ENCODE measurements around the gene TEDC2. TPM values are rescaled to one million over a fixed set of nuclear protein-coding genes. Genes with fewer than 3 reads are reported as not detected.

The TEDC2 gene
- total and polyA plus RNA-seq, 9 of the 15 experiments (the other 6 are each of a cell fraction or from before 2014, with no cell fraction given): 0.75 to 57.0 (median 17.6) TPM

DNA sequence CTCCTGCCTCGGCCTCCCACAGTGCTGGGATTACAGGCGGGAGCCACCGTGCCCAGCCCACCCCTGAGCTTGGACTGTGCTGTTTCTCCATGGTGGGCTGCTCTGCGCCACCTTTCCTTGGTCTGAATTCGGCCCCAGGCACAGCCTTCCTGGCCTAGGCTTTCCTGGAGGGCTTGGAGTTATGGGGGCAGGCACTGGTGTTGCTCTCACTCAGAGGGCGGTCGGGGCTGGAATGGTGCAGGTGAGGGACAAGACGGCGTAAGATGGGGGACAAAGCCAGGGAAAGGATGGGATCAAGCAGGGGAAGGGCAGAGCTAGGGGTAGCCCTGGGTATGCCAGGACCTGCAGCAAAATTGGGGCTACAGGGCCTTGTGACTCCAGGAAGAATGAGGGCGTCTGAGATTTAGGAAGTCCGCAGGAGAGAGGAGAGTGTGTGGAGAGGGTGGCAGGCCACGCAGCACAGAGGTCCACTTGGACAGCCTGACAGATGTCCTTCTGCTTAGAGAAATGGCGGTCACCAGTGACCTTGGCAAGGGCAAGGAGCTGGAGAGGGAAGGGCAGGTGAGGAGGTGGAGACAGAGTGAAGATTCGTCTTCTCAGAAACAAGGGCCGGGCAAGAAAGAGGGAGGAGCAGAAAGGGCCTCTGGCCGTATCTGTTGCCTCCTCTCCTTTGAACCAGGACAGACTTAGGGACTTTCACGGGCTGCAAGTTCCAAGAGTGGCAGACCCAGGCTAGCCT, 52.3 kb downstream of the TEDC2 start:
- peak overlapping the region; percentile 61 for H3K27ac ChIP-seq (ENCODE audit: extremely low read depth, low read depth, low read length)
- ChIA-PET POLR2A (interaction anchor here (0.6 to 1.3 kb wide), 5 partner anchors 9 to 55 kb away, joined by 3 to 5 read pairs (median 3); no protein-coding TSS in a partner anchor), CTCF (ENCODE audit: low intra/inter-chr PET ratio) (no interaction called here)
- peaks cover 50 to 88% of the 10 kb centered on the region in 2 experiments for H3K4me1 ChIP-seq (replicated peaks in 1 of 2; ENCODE audit: control insufficient read depth in 2 of 2, insufficient read depth in 2 of 2, low read length in 2 of 2)
- H3K27me3 ChIP-seq (ENCODE audit: control insufficient read depth in 2 of 2, insufficient read depth in 2 of 2, low read length in 2 of 2): no peaks in the 10 kb centered on the region
- in situ Hi-C loops (cut with MboI) (no loop called here), intact Hi-C loops (cut with micrococcal nuclease) (no loop called here)
- peak; percentile 6; the same call in 1 of the 3 replicates for ATAC-seq
- peak in 2 of 4 experiments; percentile 38 to 57 for DNase-seq (ENCODE audit: extremely low read depth in 1 of 4, low spot score in 3 of 4)
- H3K9me3 ChIP-seq (replicated peaks; ENCODE audit: control insufficient read depth, insufficient read depth, low read depth, low read length): no peaks in the 10 kb centered on the region
- WGBS (ENCODE audit: insufficient coverage, low coverage, missing lambda C conversion rate): 57% methylated on average over 17 of the region's 17 CpGs
- peaks cover 41% of the 10 kb centered on the region for H3K79me2 ChIP-seq (ENCODE audit: control insufficient read depth, insufficient read depth, low read length)
- no peak for FAIRE-seq
- H2AFZ ChIP-seq (ENCODE audit: low read depth, low read length): peak overlapping the region; percentile 80
- BruUV-seq (replicated peaks): no TSS peak
- peaks cover 18% of the 10 kb centered on the region for H3K36me3 ChIP-seq (ENCODE audit: control insufficient read depth, insufficient read depth, low read length)
- peak overlapping the region; percentile 42 to 96 for H3K9ac ChIP-seq (ENCODE audit: insufficient read depth in 1 of 2, low read depth in 2 of 2, low read length in 2 of 2)
- peaks cover 24% of the 10 kb centered on the region for H4K20me1 ChIP-seq (replicated peaks; ENCODE audit: control insufficient read depth, insufficient read depth, low read length)
- no peak overlapping the region for H3K4me3 ChIP-seq
- H3K9me1 ChIP-seq (ENCODE audit: control insufficient read depth, insufficient read depth, low read length): peaks cover 3% of the 10 kb centered on the region
- peak overlapping the region; percentile 94 for H3K4me2 ChIP-seq (ENCODE audit: insufficient read depth, low read length)
- TF ChIP-seq FOSL1 (tag; conservative IDR thresholded peaks at IDR 0.05): no peak
- TF ChIP-seq, protein P1, sequence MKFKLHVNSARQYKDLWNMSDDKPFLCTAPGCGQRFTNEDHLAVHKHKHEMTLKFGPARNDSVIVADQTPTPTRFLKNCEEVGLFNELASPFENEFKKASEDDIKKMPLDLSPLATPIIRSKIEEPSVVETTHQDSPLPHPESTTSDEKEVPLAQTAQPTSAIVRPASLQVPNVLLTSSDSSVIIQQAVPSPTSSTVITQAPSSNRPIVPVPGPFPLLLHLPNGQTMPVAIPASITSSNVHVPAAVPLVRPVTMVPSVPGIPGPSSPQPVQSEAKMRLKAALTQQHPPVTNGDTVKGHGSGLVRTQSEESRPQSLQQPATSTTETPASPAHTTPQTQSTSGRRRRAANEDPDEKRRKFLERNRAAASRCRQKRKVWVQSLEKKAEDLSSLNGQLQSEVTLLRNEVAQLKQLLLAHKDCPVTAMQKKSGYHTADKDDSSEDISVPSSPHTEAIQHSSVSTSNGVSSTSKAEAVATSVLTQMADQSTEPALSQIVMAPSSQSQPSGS (CRISPR knock-in tag; IDR thresholded peaks at IDR 0.05): no peak
- TF ChIP-seq ZFX (CRISPR knock-in tag; IDR thresholded peaks at IDR 0.05): peak; percentile 42; the same call in 1 of the 2 replicates
- TF ChIP-seq YY1 (IDR thresholded peaks at IDR 0.05; ENCODE audit: borderline replicate concordance in 1 of 3, control insufficient read depth in 1 of 3, extremely low read depth in 1 of 3, insufficient read depth in 3 of 3, insufficient read length in 1 of 3, insufficient replicate concordance in 2 of 3, low read depth in 1 of 3, low read length in 2 of 3): peak in 1 of 3 experiments; percentile 33
- TF ChIP-seq ZNF589 (CRISPR knock-in tag; IDR thresholded peaks at IDR 0.05; ENCODE audit: low read depth): 0 out of 2 replicates have a peak, but pooled peaks have one; percentile 5
- 0 out of 2 replicates have a peak, but pooled peaks have one; percentile 21 for TF ChIP-seq RFX7 (CRISPR knock-in tag; IDR thresholded peaks at IDR 0.05)
- TF ChIP-seq POLR2G (IDR thresholded peaks at IDR 0.05; ENCODE audit: low read depth, low read length): 0 out of 2 replicates have a peak, but pooled peaks have one; percentile 0
- no peak for TF ChIP-seq ZNF77 (CRISPR knock-in tag; IDR thresholded peaks at IDR 0.05)
- TF ChIP-seq ZNF780A (CRISPR knock-in tag; IDR thresholded peaks at IDR 0.05): no peak
- TF ChIP-seq, protein P2, sequence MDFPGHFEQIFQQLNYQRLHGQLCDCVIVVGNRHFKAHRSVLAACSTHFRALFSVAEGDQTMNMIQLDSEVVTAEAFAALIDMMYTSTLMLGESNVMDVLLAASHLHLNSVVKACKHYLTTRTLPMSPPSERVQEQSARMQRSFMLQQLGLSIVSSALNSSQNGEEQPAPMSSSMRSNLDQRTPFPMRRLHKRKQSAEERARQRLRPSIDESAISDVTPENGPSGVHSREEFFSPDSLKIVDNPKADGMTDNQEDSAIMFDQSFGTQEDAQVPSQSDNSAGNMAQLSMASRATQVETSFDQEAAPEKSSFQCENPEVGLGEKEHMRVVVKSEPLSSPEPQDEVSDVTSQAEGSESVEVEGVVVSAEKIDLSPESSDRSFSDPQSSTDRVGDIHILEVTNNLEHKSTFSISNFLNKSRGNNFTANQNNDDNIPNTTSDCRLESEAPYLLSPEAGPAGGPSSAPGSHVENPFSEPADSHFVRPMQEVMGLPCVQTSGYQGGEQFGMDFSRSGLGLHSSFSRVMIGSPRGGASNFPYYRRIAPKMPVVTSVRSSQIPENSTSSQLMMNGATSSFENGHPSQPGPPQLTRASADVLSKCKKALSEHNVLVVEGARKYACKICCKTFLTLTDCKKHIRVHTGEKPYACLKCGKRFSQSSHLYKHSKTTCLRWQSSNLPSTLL (IDR thresholded peaks at IDR 0.05): 0 out of 2 replicates have a peak, but pooled peaks have one; percentile 15
- TF ChIP-seq HDGF (IDR thresholded peaks at IDR 0.05): peak; percentile 75; the same call in 1 of the 2 replicates
- TF ChIP-seq, protein P3, sequence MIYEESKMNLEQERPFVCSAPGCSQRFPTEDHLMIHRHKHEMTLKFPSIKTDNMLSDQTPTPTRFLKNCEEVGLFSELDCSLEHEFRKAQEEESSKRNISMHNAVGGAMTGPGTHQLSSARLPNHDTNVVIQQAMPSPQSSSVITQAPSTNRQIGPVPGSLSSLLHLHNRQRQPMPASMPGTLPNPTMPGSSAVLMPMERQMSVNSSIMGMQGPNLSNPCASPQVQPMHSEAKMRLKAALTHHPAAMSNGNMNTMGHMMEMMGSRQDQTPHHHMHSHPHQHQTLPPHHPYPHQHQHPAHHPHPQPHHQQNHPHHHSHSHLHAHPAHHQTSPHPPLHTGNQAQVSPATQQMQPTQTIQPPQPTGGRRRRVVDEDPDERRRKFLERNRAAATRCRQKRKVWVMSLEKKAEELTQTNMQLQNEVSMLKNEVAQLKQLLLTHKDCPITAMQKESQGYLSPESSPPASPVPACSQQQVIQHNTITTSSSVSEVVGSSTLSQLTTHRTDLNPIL (CRISPR knock-in tag; IDR thresholded peaks at IDR 0.05): no peak
- no peak for TF ChIP-seq ZNF444 (CRISPR knock-in tag; IDR thresholded peaks at IDR 0.05)
- peak; percentile 88 for TF ChIP-seq ESRRA (IDR thresholded peaks at IDR 0.05; ENCODE audit: borderline replicate concordance, low read depth)
- no peak for TF ChIP-seq PTTG1 (tag; IDR thresholded peaks at IDR 0.05; ENCODE audit: low read depth)
- 0 out of 2 replicates have a peak, but pooled peaks have one; percentile 15 for TF ChIP-seq NFRKB (IDR thresholded peaks at IDR 0.05; ENCODE audit: low read depth)
- TF ChIP-seq ZNF282 (CRISPR knock-in tag; IDR thresholded peaks at IDR 0.05): 0 out of 2 replicates have a peak, but pooled peaks have one; percentile 0

Data from K562 (cell line).